Inflammatory macrophage treated with lipopolysaccharide for 4 hours (primary cell): ENCODE results near the gene CAMKK2.
A peak's percentile ranks its signal among the peaks of the same experiment; 100 is the strongest.
"Not testable (repeated sequence)": the region's sequence is repeated elsewhere in the genome, so short reads cannot be mapped to it uniquely, and the experiment has no call there.

Experiments used
- DNase-seq: peaks from one replicate; pipeline ENCODE4 v3.0.0-alpha.2; 2020

Gene CAMKK2

DNA sequence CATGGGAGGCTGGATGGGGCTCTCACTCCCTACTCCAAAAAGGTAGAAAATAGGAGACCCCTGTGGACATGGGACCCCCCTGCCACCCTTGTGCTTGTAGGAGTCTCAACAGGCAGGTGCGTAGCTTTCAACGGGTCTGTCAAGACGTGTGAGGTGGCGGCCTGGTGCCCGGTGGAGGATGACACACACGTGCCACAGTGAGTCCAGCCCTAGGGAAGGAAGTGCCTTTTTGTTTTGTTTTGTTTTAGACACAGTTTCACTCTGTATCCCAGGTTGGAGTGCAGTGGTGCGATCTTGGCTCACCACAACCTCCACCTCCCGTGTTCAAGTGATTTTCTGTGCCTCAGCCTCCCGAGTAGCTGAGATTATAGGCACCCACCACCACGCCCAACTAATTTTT is 73.7 kb downstream of the CAMKK2 start:
- DNase-seq = no peak

DNA sequence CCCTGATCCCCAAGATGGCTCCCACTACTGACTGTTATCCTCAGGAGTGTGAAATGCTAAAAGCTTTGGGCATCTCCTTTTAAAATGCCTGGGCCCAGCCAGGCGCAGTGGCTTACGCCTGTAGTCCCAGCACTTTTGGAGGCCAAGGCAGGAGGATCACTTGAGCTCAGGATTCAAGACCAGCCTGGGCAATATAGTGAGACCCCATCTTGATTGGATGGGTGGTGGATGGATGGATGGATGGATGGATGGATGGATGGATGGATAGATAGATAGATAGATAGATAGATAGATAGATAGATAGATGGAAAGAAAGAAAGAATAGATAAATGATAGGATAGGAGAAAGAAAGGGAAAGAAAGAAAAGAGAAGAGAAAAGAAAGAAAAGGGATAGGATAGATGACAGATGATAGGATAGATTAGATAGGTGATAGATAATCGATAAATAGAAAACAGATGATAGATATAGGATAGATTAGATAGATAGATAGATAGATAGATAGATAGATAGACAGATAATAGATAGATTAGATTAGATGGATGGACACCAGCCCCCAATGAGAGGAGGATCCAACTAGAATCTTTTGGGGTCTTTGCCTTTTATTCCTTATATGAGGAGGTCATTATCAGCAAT is 77.0 kb downstream of the CAMKK2 start:
- DNase-seq = no peak

GRCh38 chr12:121218588-121219352 is 77.7 kb downstream of the CAMKK2 start:
- no peak for DNase-seq

DNA sequence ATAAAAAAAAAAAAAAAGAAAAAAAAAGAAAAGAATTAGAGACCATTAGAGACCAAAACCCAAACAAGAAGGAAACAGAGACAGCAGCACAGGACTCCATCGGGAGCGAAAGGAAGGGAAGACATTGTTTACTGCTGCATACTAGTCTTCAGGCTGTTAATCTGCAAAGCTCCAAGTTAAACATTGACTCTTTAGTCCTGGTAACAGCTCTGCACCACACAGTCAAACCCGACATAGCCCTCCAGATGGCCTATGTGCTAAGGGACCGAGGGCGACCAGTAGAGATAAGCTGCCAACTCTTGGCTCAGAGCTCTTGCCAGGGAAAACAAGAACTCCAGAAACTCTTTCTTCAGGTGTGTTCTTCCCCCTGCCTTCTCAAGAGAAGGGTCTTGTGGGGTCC is 78.7 kb downstream of the CAMKK2 start:
- DNase-seq = no peak

DNA sequence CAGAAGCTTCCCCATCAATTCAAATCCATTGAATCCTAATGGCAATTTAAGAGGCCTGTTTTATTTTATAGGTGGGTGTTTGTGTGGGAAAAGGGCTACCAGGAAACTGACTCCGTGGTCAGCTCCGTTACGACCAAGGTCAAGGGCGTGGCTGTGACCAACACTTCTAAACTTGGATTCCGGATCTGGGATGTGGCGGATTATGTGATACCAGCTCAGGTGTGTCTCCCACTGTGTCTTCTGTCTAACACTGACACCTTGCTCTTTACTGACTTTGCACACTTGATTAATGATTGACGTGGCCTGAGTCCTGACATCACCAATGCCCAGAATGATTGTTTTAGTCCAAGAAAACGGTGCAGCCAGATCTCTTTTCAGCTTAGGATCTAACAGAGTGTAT is 79.4 kb downstream of the CAMKK2 start:
- DNase-seq = no peak

DNA sequence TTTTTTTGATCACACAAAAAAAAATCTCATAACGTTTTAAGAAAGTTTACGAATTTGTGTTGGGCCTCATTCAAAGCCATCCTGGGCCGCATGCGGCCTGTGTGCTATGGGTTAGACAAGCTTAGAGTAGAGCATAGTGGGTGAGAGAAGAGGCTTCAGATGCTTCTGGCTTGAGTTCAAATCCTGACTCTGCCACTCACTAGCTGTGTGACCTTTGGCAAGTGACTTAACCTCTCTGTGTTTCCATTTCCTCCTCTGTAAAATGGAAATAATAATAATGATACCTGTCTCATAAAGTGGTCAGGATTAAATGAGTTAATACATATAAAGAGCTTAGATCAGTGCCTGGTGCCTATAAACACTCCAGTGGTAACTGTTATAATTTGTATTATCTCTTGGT is 80.4 kb downstream of the CAMKK2 start:
- DNase-seq = no peak

- DNase-seq = peak; percentile 95
These were observed 81.4 kb downstream of the CAMKK2 start for GRCh38 chr12:121214855-121215745.

- DNase-seq = peak; percentile 98
These were observed 82.2 kb downstream of the CAMKK2 start for GRCh38 chr12:121214166-121214777.

GRCh38 chr12:121212875-121213274 is 83.6 kb downstream of the CAMKK2 start:
- DNase-seq = no peak

DNA sequence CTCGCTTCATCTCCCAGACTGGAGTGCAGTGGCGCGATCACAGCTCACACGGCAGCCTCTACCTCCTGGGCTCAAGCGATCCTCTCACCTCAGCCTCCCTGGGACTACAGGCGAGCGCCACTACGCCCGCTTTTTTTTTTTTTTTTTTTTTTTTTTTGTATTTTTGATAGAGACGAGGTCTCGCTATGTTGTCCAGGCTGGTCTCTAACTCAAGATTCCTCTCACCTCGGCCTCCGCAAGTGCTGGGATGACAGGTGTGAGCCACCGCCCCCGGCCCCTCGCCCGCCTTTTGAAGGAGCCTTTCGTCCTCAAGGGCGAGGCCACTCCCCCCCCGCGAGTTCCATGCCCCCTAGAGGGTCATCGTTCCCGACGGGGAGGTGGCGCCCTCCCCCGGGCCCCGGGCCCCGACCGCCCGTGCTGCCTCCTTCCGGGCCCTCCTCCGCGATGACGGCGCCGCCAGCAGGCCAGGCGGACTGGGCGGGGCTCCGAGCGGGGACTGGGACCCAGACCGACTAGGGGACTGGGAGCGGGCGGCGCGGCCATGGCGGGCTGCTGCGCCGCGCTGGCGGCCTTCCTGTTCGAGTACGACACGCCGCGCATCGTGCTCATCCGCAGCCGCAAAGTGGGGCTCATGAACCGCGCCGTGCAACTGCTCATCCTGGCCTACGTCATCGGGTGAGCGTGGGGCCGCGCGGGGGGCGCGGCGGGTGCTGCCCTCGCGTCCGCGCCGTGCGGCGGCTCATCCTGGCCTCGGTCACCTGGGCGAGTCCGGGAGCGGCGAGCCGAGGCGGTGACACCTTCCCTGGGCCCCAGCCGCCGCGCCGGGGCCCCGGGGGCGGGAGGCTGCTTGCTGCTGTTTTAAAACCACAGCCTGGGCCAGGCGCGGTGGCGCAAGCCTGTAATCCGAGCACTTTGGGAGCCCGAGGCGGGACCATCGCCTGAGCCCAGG is 86.6 kb downstream of the CAMKK2 start, which contains the start of gene P2RX4:
Gene P2RX4, plus strand, starts transcription at position 506 of the 949 bp plus-strand sequence. Its CDS starts 36 bp downstream, at position 542.
- peak; percentile 90 for DNase-seq

DNA sequence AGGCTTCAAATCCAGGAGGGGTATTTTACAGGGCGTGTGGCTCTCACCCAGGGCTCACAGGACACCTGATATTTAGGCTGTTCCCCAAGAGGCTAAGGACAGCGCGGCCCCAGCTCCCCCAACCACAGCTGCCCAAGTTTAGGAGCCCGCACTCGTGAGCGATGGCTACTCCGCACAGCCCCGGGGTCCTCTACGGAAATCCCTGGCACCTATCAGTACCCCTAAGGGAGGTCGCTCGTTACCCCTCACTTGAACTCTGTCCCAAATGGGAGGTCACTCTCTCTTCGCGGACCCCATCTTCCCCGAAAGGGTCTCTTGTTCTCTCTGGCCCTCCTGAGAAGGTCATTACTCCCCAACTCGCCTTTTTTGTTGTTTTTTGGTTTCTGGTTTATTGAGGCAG is 87.3 kb downstream of the CAMKK2 start:
- DNase-seq = no peak

DNA sequence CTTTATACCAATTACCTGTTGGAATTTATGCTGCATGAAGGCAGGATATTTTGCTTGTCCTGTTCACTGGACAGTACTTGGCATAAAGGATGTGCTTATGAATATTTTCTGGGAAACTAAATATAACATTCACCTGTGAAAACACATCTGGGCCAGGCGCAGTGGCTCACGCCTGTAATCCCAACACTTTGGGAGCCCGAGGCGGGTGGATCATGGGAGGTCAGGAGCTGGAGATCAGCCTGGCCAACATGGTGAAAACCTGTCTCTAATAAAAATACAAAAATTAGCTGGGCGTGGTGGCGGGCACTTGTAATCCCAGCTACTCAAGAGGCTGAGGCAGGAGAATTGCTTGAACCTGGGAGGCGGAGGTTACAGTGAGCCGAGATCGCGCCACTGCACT is 87.9 kb downstream of the CAMKK2 start:
- not testable (repeated sequence) for DNase-seq

DNA sequence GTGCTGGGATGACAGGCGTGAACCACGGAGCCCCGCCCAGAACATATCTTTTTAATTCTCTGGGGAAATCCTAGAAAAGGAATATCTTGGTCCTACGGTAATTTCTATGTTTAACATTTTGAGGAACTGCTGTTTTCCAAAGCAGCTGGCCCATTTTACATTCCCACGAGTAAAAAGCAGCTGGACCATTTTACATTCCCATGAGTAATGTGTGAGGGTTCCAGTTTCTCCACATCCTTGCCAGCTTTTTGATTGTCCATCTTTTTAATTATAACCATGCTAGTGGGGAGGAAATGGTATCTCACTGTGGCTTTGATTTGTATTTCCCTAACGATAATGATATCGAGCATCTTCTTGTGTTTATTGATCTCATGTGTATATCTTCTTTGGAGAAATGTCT is 91.0 kb downstream of the CAMKK2 start:
- DNase-seq = no peak

DNA sequence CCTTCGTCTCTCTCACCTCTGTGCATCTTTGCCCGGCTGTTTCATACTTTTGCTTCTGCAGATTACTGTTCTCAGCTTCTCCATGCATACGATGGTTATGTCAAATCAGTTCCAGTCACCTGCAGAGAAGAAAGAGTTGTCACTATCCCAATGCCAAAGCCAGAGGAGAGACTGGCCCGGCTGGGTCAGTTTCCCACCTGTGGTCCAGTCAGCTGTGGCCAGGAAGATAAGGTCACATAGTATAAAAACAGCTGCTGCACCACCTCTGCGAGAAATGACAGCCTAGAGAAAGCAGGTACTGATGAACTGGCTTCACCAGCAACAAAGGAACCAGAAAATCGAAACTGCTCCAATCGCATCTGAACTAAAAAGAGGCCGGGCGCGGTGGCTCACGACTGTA is 93.0 kb downstream of the CAMKK2 start:
- DNase-seq = no peak

DNA sequence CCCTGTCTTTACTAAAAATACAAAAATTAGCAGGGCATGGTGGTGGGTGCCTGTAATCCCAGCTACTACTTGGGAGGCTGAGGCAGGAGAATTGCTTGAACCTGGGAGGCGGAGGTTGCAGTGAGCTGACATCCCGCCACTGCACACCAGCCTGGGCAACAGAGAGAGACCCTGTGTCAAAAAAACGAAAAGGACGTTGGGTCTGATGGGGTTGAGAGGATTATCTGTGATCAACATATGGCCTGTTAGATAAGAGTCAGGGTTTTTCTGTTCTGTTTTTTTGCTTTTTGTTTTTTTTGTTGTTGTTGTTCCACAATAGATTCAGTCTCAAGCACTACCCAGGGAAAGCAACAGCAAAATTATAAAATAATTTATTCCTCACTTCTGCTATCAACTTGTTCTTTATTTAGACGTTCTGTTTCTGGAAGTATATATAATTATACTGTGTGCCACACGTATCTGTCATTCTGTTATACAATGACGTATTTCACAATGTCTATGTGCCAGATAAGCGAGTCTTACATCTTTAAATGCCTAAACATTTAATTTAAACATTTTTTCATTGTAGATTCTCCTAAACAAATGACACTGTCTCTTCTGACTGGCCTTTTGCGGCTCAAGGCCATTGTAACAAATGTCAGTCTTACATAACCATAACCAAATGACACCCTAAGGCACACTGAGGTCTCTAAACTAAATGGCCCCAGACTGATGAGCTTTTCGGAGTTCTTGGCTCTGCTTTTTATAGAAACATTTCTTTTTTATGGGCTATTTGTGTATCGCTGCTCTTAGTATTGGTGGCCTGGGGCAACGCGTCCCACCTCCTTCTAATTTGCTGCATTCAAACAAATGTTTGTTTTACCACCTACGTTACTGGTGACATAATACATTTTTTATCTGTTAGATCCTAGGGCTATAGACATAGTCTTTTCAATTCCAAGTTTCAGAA is 93.8 kb downstream of the CAMKK2 start:
- no peak for DNase-seq

DNA sequence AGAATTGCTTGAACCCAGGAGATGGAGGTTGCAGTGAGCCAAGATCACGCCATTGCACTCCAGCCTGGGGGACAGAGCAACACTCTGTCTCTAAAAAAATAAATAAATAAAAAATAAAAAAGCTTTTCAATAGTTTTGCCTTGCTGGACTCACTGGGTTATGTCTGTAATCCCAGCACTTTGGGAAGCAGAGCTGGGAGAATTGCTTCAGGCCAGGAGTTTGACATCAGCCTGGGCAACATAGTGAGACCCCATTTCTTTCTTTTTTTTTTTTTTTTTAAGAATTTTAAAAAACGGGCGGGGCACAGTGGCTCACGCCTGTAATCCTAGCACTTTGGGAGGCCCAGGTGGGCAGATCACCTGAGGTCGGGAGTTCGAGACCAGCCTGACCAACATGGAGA is 95.4 kb downstream of the CAMKK2 start:
- not testable (repeated sequence) for DNase-seq

DNA sequence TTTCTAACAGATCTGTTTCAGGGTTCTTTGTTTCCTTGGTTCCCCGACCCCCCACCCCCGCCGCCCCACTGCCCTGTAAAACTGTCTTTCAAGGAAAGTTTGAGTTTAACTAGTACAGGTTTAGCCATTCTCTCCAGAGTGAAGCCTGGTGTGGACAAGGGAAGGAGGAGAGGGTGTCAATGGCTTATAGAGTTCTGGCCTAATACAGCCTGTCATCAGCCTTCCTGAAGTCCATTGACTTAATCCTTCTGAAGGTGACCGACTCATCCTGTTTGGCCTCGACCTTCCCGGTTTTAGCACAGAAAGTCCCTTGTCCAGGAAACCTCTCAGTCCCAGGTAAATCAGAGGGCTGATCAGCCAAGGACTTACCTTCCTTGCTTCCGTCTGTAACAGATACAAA is 97.6 kb downstream of the CAMKK2 start:
- DNase-seq = no peak

DNA sequence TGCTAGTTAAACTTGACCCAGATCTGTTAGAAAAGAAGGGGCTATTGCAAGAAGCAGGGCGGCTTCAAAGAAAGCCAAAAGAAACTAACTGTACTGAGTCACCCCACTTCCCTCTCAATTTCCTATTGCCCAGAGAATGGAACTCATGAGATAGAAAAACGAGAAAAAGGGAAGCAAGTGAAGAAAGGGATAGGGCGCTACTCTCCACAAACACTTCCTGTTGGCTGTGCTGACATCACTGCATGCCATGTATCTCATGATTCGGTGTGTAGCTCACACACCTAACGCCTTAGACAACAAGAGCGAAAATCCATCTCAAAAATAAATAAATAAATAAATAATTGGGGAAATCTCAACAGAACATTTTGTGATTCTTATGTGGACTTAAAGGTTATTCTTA is 99.6 kb downstream of the CAMKK2 start:
- DNase-seq = peak; percentile 96

DNA sequence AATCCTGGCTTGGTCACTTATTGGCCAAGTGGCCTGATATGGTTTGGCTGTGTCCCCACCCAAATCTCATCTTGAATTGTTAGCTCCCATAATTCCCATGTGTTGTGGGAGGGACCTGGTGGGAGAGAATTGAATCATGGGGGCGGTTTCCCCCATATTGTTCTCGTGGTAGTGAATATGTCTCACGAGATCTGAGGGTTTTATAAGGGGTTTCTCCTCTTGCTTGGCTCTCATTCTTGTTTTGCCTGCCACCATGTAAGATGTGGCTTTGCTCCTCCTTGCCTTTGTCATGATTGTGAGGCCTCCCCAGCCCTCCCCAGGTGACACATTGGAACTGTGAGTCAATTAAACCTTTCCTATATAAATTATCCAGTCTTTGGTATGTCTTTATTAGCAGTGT is 105.4 kb downstream of the CAMKK2 start:
- no peak for DNase-seq

DNA sequence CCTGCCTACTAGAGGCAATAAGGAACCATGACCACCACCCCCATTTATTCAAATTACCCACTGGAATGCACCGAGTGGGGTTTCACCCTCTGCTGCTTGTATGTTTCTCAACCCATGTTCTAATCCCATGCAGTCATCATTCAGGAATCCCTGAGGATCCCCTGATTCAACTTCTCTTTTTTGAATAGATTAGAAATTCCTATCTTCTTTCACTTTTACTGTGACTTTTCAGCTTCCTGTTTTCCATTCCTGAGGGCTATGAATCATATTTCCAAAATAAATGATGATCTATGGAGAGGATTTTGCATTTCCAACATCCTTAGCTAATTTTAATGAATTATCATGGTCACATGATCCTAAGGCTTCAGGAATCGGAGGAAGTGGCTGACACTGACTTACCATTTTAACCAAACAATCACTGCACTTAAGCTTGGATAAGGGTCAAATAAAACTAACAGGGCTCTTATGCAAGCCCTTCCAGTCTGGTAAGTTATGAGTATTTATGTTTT is 105.9 kb downstream of the CAMKK2 start:
- DNase-seq = peak; percentile 99
